Activated B cell treated with CpG ODN at 0.5 μM for 24 hours (primary cell): Measurements from ENCODE around the gene CAMTA2. TPM values are rescaled to one million over a fixed set of nuclear protein-coding genes. Genes with fewer than 3 reads are reported as not detected.

Source experiments
- ATAC-seq: fragments of 200-7000 bp; cut with Tn5 transposase; one replicate; pipeline ENCODE4 v1.10.0; 2021; ENCODE audit warnings: low read depth, mild to moderate bottlenecking, moderate library complexity
- CTCF ChIA-PET: fragments of 350-600 bp; sonication (Branson Sonifier 250); formaldehyde crosslinking; loops from one replicate; lab custom pipeline; 2021; ENCODE audit warnings: antibody characterized with exemption; lab: Charles Lee
- POLR2A ChIA-PET: fragments of 350-600 bp; sonication (Branson Sonifier 250); formaldehyde crosslinking; loops from one replicate; lab custom pipeline; 2021; ENCODE audit warnings: antibody characterized with exemption; lab: Charles Lee
- DNase-seq: peaks from one replicate; pipeline ENCODE4 v3.0.0; 2022
- H3K27ac Mint-ChIP-seq: one replicate; pipeline ENCODE4 v1.8.0; 2020; ENCODE audit warnings: mixed read lengths
- H3K27me3 Mint-ChIP-seq: one replicate; pipeline ENCODE4 v1.8.0; 2021; ENCODE audit warnings: mixed read lengths
- H3K36me3 Mint-ChIP-seq: one replicate; pipeline ENCODE4 v1.8.0; 2021; ENCODE audit warnings: low read depth, mixed read lengths
- H3K4me1 Mint-ChIP-seq: one replicate; pipeline ENCODE4 v1.8.0; 2021; ENCODE audit warnings: mixed read lengths
- H3K4me3 Mint-ChIP-seq: one replicate; pipeline ENCODE4 v1.8.0; 2020; ENCODE audit warnings: mild to moderate bottlenecking, mixed read lengths
- H3K9me3 Mint-ChIP-seq: one replicate; pipeline ENCODE4 v1.8.0; 2020; ENCODE audit warnings: mixed read lengths
- CTCF ChIP-seq: fragments of 200-600 bp; IDR thresholded peaks from one replicate; pipeline ENCODE4 v1.8.0; 2022; ENCODE audit warnings: antibody characterized with exemption, mild to moderate bottlenecking
- intact Hi-C: fragments of 100-400 bp; cut with micrococcal nuclease; formaldehyde crosslinking; loops from one replicate; pipeline ENCODE4 v1.15.1; 2024
- total RNA-seq: library from RNA; stranded (reverse); gene quantifications from 2 replicates; pipeline ENCODE4 v1.2.3, GENCODE V29; 2022

Gene CAMTA2
- total RNA-seq: 45.9 and 57.9 TPM in 2 replicates

- Mint-ChIP-seq H3K9me3 (no peaks in the 10 kb centered on the region), H3K27me3 (no peaks in the 10 kb centered on the region), H3K4me3 (peak within 1 kb of the TSS; percentile 92), H3K27ac (peak within 1 kb of the TSS; percentile 93), H3K4me1 (peaks cover 32% of the 10 kb centered on the region), H3K36me3 (peaks cover 15% of the 10 kb centered on the region)
- peak; percentile 80 for ATAC-seq
- intact Hi-C loops: loop anchor here (1.0 to 5.0 kb wide), 8 partner anchors 10 to 205 kb away; partner anchors contain the start of genes INCA1, KIF1C, RNF167 and SLC25A11
- no peak for TF ChIP-seq CTCF
- CTCF ChIA-PET: interaction anchor here (0.9 to 2.7 kb wide), 11 partner anchors 10 to 84 kb away, joined by 3 to 22 read pairs (median 6); partner anchors contain the start of genes CHRNE, ENO3, INCA1 and KIF1C
- POLR2A ChIA-PET: interaction anchor here (0.5 to 4.7 kb wide), 16 partner anchors 8 to 213 kb away, joined by 3 to 61 read pairs (median 4); partner anchors contain the start of genes C17orf107, INCA1, KIF1C and PFN1
- DNase-seq: peak; percentile 88
Measured at GRCh38 chr17:4986951-4987766, at the start of gene CAMTA2. Gene CAMTA2, minus strand, starts transcription at chr17:4987675. Its CDS starts 1,453 bp downstream, at chr17:4986222.

- no peaks in the 10 kb centered on the region for H3K9me3 Mint-ChIP-seq
- ChIA-PET POLR2A (interaction anchor here (0.6 to 0.7 kb wide), 3 partner anchors 12 to 163 kb away, joined by 3 to 4 read pairs (median 3); no protein-coding TSS in a partner anchor), CTCF (interaction anchor here (3.6 kb wide), 1 partner anchor 26 kb away, joined by 13 read pairs; no protein-coding TSS in a partner anchor)
- intact Hi-C loops: no loop called here
- no peak for TF ChIP-seq CTCF
- H3K27me3 Mint-ChIP-seq: peaks cover 10% of the 10 kb centered on the region
- H3K36me3 Mint-ChIP-seq: no peaks in the 10 kb centered on the region
- H3K4me3 Mint-ChIP-seq: no peak within 1 kb of the TSS
- ATAC-seq (no peak), DNase-seq (no peak)
- peaks cover 14% of the 10 kb centered on the region for H3K4me1 Mint-ChIP-seq
- no peak within 1 kb of the TSS for H3K27ac Mint-ChIP-seq
Measured at GRCh38 chr17:5035315-5035714, 47.8 kb upstream of the CAMTA2 start, which contains the start of gene SLC52A1. Gene SLC52A1, minus strand, starts transcription at chr17:5035426. Its CDS starts 820 bp downstream, at chr17:5034606.

- intact Hi-C loops: loop anchor here (5.0 kb wide), 2 partner anchors 78 to 203 kb away; partner anchors contain the start of gene ZNF232
- H3K27me3 Mint-ChIP-seq: peaks cover 10% of the 10 kb centered on the region
- POLR2A ChIA-PET: interaction anchor here (0.7 kb wide), 1 partner anchor 19 kb away, joined by 3 read pairs; no protein-coding TSS in a partner anchor
Measured at GRCh38 chr17:5034651-5035050, 47.2 kb upstream of the CAMTA2 start.

GRCh38 chr17:5034063-5034462, 46.6 kb upstream of the CAMTA2 start:
- Mint-ChIP-seq H3K4me1 (peaks cover 14% of the 10 kb centered on the region), H3K4me3 (no peak overlapping the region), H3K36me3 (no peaks in the 10 kb centered on the region), H3K27ac (no peak overlapping the region), H3K9me3 (no peaks in the 10 kb centered on the region), H3K27me3 (peaks cover 10% of the 10 kb centered on the region)
- no peak for DNase-seq
- intact Hi-C loops: loop anchor here (5.0 kb wide), 2 partner anchors 78 to 203 kb away; partner anchors contain the start of gene ZNF232
- no peak for ATAC-seq
- POLR2A ChIA-PET: no interaction called here
- CTCF ChIA-PET: interaction anchor here (1.3 to 3.6 kb wide), 2 partner anchors 16 to 28 kb away, joined by 3 to 13 read pairs; no protein-coding TSS in a partner anchor
- no peak for TF ChIP-seq CTCF

More at GRCh38 chr17:5034651-5035050, 47.2 kb upstream of the CAMTA2 start:
- H3K4me3 Mint-ChIP-seq: no peak overlapping the region
- H3K36me3 Mint-ChIP-seq: no peaks in the 10 kb centered on the region
- peaks cover 14% of the 10 kb centered on the region for H3K4me1 Mint-ChIP-seq
- no peak overlapping the region for H3K27ac Mint-ChIP-seq
- DNase-seq (no peak), ATAC-seq (no peak)
- no peak for TF ChIP-seq CTCF
- CTCF ChIA-PET: interaction anchor here (1.3 to 3.6 kb wide), 2 partner anchors 15 to 27 kb away, joined by 3 to 13 read pairs; no protein-coding TSS in a partner anchor
- H3K9me3 Mint-ChIP-seq: no peaks in the 10 kb centered on the region
